Prostate gland (tissue), 2 donors: ENCODE data around the gene SV2C.

Experiments used
- CTCF ChIP-seq, 4 experiments: fragments of 200-600 bp in 2 of 4; fragments of 450-650 bp in 2 of 4; sonication (generic) in 2 of 4; IDR thresholded peaks; 1 replicate in 3 of 4; 2 replicates in 1 of 4; pipeline ENCODE4 v1.5.1; 2016 to 2019; ENCODE audit warnings: antibody characterized with exemption in 4 of 4, mild to moderate bottlenecking in 2 of 4, moderate library complexity in 2 of 4
- POLR2AphosphoS5 ChIP-seq: sonication (generic); formaldehyde crosslinking; IDR thresholded peaks from one replicate; pipeline ENCODE4 v1.6.1; 2017; ENCODE audit warnings: antibody characterized with exemption

GRCh38 chr5:76299592-76299991, 216.4 kb downstream of the SV2C start:
- TF ChIP-seq POLR2AphosphoS5 (no peak), CTCF (IDR thresholded peaks at IDR 0.05) (no peak)
